ENCODE measurements around the gene TIMM29. TPM values are rescaled to one million over a fixed set of nuclear protein-coding genes. Genes with fewer than 3 reads are reported as not detected.

The TIMM29 gene
- total RNA-seq: 28.7 and 38.0 TPM in 2 replicates

DNA sequence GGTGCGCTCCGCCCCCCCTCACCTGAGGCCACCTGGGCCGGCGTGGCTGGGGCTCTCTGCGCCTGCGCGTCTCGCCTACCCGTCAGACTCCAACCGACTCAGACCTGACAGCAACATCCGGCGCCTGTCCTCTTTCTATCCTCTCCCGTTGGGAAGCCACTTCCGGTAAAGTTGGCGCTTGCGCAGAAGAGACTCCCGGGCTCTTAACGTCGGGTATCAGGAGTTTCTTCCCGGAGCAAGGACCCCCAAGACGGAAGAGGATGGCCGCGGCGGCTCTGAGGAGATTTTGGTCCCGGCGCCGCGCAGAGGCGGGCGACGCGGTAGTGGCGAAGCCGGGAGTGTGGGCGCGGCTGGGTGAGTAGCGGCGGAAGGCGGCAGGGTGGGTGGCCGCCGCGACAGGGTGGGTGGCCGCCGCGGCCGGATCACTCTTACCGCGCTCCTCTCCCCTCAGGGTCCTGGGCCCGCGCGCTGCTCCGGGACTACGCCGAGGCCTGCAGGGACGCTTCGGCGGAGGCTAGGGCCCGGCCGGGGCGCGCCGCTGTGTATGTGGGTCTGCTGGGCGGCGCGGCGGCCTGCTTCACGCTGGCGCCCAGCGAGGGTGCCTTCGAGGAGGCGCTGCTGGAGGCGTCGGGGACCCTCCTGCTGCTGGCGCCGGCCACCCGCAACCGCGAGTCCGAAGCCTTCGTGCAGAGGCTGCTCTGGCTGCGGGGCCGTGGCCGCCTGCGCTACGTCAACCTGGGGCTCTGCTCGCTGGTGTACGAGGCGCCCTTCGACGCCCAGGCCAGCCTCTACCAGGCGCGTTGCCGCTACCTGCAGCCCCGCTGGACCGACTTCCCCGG is at the start of gene TIMM29, which contains the start of gene YIPF2:
TIMM29 (plus strand) TSS at position 249 of the 839 bp plus-strand sequence; CDS start at position 261, 12 bp downstream.
YIPF2 (minus strand) TSS at position 77 of the 839 bp plus-strand sequence. CDS start 229 bp downstream, outside the sequence.
- peak; percentile 92 for DNase-seq (ENCODE audit: low read depth, low spot score)

DNA sequence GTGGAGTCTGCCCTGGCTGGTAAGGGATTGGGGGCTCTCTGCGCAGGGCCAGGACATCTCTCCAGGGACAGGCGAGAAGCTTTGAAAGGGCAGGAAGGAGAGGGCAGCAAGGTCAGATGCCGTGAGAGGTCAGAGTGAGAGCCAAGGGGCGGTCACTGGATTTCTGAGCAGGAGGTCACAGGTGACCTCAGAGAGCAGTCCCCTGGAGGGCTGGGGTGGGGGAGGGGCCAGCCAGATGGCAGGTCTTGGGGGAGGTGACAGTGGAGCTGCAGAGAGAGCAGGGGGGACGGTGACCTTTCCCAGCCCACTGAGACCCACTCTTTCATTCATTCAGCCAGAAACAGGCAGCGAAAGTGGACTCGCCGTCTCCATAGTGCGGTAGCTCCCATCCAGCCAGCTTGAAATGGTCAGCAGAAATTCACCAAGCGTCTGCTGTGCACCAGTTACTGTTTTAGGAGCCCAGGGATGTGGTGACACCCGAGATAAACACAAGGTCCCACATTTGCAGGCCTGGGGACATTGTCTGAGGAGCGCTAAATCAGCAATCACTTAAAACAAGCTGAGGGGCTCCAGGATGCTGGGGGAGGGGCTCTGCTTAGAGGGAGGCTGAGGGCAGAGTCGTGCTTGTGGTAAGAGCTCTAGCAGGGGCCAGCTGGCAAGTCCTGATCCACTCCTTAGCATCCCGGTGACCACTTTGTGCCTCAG is 47.1 kb upstream of the TIMM29 start:
- no peak for DNase-seq (ENCODE audit: low read depth, low spot score)

DNA sequence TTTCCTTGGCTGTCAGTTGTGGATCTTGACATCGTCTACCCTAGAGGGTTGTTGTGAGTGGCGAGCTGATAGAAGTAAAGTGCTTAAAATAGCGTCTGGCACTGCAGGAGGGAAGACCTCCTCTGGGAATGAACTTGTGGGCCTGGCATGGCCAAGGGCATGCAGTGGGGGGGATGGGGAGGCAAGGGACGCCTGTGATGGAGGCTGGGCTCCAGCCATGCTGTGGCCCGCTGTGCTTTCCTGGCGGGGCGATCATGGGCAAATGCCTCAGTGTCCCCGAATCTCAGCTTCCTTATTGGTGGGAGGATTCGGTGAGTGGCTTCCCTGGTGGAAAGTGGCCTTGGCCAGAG is 46.5 kb upstream of the TIMM29 start:
- DNase-seq (ENCODE audit: low read depth, low spot score): no peak

DNA sequence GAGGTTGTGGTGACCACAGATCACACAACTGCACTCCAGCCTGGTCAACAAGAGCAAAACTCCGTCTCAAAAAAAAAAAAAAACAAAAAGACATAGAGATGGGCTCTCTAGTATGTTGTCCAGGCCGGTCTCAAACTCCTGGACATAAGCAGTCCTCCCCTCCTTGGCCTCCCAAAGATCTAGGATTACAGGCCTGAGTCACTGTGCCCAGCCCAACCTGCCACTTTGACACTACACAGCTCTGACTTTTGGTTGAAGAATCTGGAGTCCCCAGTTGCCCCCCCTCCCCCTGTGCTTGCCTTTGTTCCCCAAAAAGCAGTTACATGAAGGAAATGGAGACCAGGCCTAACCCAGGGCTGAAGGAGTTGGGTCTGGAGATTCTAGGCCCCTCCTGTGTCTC is 44.3 kb upstream of the TIMM29 start:
- DNase-seq (ENCODE audit: low read depth, low spot score): no peak

DNA sequence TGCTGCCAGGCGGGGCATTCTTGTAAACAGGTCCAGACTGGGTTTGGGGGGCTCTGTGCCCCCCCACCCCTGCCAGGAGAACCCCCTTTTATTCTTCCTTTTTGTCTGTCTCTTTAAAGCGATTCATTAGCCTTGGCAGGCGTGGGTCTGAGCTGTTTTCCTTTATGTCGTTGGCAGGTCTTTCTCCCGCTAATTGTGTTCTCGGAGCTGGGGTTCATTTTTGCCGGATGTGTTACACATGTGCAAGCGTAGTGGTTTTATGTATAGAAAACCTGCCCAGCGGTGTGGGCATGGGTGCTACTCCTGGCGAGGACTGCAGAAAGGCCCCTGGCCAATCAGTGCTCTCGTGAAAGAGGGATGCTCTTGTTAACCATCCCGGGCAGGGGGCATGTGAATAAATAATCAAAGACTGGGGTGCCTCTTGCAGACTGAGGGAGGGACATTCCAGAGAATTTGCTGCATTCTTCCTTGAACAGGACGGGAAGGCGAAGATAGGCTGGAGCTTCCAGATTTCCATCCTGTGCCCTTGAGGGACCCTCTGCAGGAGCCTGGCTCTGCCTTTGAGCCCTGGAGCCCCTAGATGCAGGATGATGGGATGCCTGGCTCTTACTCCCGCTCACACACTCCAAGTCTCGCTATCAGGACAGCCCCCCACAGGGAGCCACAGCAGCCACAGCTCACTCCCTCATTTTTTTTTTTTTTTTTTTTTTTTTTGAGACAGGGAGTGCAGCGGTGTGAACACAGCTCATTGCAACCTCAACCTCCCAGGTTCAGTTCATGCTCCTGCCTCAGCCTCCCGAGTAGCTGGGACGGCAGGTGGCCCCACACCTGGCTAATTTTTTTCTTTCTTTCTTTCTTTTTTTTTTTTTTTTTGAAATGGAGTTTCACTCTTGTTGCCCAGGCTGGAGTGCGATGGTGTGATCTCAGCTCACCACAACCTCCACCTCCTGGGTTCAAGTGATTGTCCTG is 43.1 kb upstream of the TIMM29 start:
- no peak for DNase-seq (ENCODE audit: low read depth, low spot score)

DNA sequence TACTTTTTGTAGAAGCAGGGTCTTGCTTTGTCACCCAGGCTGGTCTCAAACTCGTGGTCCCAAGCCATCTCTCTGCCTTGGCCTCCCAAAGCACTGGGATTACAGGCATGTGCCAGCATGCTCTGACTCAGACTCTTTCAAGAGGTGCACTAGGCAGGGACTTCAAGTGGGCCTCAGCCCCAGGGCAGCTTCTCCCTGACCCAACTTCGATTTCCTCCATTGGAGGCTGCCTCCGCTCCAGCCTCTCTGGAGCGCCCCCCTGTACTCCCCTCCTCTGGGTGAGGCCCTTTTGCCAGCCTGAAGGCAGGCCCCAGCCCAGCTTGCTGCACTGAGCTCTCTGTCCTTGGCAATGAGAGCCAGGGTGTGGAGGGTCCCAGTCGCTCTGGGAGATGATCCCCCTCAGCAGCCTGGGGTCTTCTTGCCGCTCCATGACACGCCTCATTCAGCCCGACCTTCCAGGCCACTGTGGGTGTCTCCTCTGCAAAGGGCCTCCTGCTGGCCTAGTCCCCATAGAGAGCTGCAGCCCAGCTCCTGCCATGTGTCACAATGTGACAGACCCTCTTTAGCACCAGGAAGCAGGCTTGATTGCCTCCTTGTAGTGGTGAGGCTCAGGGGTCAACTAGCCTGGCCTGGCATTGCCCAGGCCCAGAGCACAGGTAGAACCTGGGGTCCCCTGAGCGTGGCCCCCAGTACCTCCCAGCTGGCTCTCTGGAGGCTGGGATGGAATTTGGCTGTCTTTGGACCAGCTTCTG is 40.8 kb upstream of the TIMM29 start:
- no peak for DNase-seq (ENCODE audit: low read depth, low spot score)

DNA sequence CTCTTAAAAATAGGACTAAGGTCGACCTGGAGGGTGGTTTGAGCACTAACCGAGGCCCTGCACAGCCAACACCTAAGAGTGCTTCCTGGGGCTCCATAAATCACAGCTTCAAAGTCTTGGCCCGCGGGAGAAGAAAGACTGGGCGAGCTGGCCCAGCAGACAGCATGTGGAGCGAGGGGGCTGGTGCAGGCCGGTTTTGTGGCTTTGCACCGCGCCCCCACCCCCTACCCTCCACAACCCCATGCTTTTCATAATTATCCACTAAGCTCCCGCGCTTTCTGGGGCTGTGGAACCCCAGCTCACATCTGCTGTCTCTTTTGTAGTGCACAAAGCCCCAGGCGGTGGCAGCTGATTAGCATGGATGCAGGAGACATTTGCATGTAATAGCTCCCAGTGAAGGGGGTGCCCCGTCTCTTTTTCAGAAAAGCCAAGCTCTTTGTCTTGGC is 40.2 kb upstream of the TIMM29 start:
- no peak for DNase-seq (ENCODE audit: low read depth, low spot score)

DNA sequence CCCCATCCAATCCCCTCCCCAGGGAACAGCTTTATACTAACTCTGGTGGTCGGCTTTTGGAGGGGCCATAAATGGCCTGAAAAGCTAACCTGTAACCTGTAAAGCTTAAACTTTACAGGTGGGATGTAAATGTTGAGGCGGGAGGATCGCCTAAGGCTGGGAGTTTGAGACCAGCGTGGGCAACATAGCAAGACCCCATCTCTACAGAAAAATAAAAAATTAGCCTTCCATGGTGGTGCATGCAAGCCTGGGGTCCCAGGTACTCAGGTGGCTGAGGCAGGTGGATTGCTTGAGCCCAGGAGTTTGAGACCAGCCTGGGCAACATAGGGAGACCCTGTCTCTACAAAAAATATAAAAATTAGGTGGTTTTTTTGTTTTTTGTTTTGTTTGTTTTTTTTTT is 38.7 kb upstream of the TIMM29 start:
- no peak for DNase-seq (ENCODE audit: low read depth, low spot score)

DNA sequence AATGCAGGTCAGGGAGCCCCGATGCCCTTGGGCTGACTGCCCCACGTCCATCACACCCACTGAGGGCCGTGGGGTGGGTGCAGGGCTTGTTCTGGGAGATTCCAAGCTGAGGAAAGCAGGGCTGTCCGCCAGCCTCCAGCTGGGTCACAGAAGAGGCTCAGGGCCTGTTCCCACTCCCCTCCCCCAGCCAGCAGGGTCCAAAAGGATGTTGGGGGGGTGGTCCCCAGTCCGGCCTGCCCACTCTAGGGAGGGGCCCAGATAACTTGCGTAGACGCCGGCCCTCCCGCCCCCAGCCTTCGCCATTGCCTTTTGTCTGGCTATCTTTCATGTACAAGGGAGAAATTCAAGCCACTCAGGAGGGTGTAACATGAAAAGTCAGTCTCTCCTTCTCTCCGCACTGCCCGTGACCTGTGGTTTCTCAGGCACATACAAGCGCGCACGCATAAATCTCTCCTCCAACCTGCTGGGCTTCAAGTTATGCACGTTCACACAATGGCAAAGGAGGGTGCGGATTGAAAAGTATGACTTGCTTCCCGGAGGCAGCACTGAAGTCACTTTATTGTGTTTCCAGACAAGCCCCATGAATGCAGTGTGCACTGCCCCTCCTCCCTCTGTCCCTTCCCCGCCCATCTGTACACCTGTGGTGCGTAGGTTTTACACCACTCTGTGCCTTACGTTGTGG is 37.1 kb upstream of the TIMM29 start:
- no peak for DNase-seq (ENCODE audit: low read depth, low spot score)

DNA sequence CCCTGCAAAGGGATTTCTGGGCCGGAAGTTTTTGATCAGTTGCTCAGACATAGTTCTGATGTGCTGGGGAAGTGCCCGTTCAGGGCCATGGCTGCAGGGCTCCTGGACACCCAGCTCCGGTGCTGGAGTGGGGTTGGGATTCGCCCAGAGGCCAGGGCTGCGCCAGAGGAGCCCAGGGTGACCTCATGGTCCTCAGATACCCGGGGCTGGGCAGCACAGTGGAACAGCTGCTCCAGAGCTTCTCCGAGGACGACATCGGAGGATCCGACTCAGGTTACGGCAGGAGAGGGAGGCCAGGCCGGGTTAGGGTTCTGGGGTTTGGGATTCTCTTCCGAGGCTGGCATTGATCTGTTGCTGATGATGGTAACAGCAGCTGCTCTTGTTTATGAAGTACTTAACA is 36.4 kb upstream of the TIMM29 start:
- DNase-seq (ENCODE audit: low read depth, low spot score): no peak

DNA sequence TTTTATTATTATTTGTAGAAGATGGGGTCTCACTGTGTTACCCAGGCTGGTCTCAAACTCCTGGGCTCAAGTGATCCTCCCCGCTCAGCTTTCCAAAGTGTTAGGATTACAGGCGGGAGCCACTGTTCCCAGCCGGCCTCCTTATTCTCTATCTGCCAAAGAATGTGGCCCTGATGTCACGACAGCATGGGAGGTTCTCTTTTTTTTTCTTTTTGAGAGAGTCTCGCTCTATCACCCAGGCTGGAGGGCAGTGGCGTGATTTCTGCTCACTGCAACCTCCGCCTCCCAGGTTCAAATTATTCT is 33.7 kb upstream of the TIMM29 start:
- DNase-seq (ENCODE audit: low read depth, low spot score): no peak

DNA sequence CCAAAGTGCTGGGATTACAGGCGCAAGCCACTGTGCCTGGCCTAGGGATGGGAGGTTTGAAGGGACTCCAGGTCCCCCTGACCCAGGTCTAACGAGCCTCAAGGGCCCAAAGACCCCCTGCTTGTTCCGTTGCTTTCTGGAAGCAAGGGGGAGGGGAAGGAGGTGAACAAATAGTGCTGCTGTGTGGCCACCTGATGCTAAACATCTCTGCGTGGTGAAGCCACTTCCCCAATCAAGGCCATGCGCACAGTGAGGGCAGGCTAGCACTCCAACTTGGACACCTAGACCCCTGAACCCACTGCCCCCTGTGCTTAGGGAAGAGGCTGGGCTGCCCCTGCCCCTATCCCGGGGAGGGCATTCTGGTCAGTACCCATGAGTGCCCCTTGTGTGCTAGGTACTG is 33.2 kb upstream of the TIMM29 start:
- DNase-seq (ENCODE audit: low read depth, low spot score): no peak

DNA sequence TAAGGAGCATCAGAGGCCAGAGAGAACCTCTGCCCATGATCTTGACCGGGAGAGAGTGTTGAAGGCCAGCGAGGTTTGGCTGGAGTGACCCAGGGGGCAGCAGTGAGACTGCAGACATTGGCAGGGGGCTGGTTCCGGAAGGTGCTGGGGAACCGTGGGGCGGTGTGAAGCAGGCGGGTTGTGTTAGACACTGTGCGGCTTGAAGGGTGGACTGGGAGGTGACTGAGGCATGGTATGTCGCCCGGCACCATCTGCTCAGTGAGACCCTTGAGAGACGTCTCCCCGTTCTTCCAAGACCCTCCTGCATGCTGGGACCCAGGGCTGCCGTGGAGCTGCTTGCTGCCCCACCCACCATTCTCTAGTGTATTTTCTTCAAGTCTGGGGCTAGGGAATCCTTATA is 32.7 kb upstream of the TIMM29 start:
- DNase-seq (ENCODE audit: low read depth, low spot score): no peak

DNA sequence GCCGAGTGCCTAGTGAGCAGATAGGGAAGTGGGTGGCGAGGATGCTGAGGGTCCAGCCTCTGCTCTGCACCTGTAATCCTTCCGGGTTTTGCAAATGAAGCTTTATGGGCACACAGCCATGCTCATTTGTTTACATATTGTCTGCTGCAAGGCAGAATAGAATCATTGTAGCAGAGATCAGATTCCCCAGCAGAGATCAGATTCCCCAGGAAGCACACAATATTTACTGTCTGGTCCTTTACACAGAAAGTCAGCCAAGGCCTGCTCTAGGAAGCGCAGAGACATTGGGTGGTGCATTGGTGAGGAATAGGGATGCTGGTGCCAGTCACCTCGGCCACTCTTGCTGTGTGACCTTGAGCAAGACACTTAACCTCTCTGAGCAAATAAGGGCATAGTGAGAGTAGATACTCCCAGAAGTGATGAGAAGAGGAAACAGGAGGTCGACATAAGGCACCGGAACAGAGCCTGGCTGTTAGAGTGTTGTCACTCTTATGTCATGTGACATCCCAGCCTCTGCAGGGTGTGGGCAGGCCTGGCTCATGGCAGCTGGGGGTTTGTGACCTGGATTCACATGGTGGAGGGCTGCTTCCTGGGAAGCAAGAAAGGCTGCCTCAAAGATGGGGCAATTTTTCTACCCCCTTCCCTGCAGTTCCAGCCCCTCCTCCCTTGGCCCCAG is 31.6 kb upstream of the TIMM29 start:
- DNase-seq (ENCODE audit: low read depth, low spot score): no peak

DNA sequence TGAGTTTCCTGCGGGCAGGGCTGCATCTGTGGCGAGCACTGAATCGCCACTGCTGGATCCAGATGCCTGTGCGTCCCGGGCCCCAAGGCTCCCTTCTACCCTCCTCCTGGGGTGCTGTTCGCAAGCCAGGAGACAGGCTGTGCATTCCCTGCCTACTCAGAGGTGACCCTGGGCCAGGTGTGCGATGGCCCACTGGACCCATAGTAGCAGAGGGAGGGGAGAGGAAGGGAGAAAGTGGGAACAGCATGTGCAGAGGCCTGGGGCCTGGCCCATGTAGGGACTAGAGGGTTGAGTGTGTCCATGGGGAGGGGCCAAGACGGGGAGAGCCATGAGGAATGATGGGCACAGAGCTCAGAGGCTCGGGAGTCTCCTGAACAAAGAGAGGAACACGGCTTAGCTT is 30.0 kb upstream of the TIMM29 start:
- no peak for DNase-seq (ENCODE audit: low read depth, low spot score)

DNA sequence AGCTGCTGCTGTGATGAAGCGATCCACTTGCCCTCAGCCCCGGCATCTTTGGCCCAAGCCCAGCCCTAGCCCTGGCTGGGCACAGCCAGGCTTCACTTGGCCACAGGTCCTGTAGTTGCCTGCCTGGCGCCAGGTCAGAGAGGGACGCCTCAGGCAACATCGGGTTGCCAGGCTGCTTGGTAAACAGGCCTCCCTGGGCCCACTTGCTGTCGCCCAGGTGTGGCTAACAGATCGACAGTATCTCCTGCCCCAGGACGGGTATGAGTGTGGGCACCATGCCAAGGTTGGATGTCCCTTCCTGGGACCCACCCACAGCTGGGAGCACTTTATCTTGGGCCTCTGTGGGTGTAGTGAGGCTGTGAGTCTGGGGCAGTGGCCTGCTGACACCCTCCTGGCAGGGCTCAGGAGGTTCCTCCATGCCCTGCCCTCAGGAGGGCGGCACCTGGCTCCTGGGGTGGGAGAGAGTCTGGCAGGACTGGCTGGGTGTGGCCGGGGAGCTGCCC is 29.4 kb upstream of the TIMM29 start:
- no peak for DNase-seq (ENCODE audit: low read depth, low spot score)

DNA sequence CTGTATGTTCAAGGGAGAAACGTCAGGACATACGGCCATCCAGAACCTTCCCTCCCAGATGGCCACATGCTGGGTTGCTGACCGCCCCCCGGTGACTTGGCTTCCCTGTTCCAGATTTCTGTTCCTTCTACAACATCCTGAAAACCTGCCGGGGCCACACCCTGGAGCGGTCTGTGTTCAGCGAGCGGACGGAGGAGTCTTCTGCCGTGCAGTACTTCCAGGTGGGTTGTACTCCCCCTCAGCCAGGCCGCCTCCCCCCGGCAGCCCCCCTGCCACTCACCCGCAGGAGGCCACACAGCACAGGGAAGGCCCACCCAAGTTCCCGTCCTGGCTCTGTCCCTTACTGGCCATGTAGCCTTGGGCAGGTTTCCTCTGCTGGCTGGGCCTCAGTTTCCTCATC is 20.7 kb upstream of the TIMM29 start:
- DNase-seq (ENCODE audit: low read depth, low spot score): no peak

DNA sequence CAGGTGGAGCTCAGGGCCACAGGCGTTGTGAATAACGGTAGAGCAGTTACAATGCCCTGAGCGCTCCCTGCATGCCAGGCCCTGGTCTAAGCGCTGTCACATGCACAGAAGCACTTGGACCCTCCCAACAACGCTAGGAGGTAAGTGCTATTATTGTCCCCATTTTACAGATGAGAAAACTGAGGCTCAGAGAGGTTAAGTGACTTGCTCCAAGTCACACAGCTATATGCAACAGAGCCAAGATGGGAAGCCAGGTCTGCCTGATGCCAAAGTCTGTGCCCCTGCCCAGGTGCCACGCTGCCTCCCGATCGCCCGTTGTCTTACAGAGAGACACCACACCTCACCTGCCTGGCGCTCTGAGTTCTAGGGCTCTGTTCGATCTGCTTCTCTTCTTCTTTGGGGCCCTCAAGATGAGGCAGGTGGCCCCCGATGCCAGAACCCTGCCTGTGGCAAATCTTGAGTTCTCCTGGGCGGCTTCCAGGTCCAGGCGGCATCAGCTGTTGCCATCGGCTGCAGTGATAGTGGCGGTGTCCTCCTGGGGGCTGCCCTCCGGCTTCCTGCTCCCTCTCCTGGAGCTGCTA is 20.1 kb upstream of the TIMM29 start:
- DNase-seq (ENCODE audit: low read depth, low spot score): no peak
